Stimulated activated CD4-positive, alpha-beta T cell treated with anti-CD3 and anti-CD28 coated beads, Interleukin-15, amount 100 ng/mL, for 1 hour (primary cell): ENCODE data around the gene EHMT1.
"Not testable (repeated sequence)": the region's sequence is repeated elsewhere in the genome, so short reads cannot be mapped to it uniquely, and the experiment has no call there.

Experiments used
- DNase-seq, 2 donors: peaks; one replicate each; pipeline ENCODE4 v3.0.0-alpha.2; 2020; ENCODE audit warnings: low read depth in 1 of 2, low spot score in 1 of 2

EHMT1 gene

GRCh38 chr9:137800196-137801022 is 181.6 kb downstream of the EHMT1 start:
- DNase-seq, result no peak

GRCh38 chr9:137801023-137801319 is 182.2 kb downstream of the EHMT1 start:
- DNase-seq, result no peak

- DNase-seq, result no peak
These were observed 183.2 kb downstream of the EHMT1 start for GRCh38 chr9:137802021-137802420.

DNA sequence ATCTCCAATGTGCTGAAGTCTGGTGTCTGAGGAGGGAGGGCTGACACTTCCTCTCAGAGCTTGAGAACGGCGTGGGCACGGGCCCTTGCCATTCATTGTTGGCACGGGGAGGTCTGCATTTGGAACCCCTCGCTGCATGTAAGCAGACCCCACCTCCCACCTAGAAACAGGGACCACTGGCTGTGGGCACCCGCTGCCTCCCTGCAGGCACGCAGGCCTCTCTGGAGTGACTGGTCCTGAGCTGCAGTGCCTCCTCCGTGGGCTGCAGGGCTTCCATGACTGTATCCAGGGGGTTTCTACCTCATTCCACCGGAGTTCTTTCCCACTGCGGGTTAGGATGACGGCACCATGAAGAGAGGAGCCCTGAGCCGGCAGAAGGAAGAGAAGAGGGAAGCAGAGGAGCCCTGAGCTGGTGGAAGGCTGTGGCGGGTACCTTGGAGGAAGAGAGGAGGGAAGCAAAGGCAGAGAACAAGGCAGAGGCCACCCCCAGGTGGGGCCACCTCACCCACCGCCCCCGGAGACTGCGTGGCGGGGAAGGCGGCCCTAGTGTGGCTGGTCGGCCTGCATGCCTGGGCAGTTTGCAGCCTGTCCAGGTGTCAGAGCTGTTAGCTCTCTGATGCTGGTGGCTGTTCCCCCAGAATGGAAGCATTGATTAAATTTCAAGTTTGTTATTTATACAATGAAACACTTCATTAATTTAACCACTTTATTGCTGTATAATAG is 183.9 kb downstream of the EHMT1 start:
- no peak for DNase-seq

- no peak for DNase-seq
These were observed 186.3 kb downstream of the EHMT1 start for GRCh38 chr9:137804908-137805630.

DNA sequence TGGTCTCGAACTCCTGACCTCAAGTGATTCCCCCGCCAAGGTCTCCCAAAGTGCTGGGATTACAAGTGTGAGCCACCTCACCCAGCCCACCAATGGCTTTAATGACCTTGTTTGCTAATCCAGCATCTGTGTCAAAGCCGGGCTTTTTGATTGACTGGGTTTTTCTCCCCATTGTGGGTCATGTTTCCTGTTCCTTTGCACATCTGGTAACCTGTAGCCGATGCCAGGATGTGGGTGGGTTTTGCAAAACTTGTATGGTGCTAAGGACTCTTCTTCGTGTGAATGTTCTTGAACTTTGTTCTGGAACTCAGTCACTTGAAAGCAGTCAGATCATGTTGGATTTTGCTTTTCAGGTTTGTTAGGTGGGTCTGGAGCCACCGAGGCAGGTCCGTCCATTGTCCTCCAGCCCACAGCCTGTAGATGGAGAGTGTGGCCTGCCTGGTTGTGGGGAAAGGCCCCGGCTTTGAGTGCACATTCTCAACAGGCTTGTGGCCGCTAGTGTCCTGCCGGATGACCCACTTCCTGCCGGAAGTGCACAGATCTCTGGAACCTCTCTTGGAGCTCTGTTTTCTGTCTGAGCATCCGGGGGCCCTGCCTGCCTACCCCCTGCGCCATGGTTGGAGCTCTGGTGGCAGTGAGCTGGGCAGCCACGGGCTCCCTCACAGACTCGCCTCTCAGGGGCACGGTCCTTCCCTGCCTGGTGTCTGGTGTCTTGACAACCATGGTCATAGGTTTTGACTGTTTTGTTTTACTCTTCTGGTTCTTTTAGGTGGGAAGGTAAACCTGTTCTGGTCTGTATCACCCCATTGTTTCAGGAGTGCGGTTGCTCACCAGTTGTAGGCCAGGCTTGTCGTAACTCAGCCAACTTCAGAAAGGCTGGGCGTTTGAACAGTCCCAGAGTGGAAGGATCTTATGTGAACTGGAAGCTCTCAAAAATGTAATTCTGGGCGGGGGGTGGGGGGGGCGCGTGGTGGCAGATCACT is 189.2 kb downstream of the EHMT1 start:
- DNase-seq, result no peak

- DNase-seq, result no peak
These were observed 190.3 kb downstream of the EHMT1 start for GRCh38 chr9:137809040-137809576.

- not testable (repeated sequence) for DNase-seq
These were observed 191.1 kb downstream of the EHMT1 start for GRCh38 chr9:137809726-137810450.

GRCh38 chr9:137811283-137811870 is 192.6 kb downstream of the EHMT1 start:
- DNase-seq, result no peak

DNA sequence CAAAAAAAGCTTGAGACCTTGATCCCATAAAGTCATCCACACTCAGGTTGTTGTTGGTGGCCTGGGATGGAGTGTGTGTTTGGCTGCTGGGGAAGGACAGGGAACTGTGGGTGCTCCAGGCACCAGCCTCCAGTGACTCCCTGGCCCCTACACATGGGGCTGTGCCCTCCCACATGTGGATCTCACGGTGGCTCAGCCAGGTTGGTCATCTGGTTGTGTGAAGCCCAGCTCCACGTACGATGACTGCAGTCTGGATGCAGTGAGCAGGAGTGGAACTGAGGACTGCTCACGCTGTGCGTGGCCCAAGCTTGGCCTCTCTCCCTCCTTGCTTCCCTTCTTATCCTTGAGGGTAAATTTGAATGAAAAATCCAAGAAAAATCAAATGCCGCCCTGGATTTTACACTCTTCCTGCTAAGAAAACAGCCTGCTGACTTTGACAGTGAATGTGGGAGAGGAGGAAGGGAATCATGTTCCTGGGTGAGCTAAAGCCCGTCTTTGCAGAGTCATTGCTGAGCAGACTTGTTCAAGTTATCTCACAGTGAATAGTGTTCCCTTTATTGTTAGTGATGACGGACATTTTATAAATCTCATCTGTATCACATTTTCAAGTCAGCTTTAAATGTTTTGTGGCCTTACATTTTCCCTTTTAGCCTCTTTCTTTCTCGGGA is 193.7 kb downstream of the EHMT1 start:
- DNase-seq, result no peak

DNA sequence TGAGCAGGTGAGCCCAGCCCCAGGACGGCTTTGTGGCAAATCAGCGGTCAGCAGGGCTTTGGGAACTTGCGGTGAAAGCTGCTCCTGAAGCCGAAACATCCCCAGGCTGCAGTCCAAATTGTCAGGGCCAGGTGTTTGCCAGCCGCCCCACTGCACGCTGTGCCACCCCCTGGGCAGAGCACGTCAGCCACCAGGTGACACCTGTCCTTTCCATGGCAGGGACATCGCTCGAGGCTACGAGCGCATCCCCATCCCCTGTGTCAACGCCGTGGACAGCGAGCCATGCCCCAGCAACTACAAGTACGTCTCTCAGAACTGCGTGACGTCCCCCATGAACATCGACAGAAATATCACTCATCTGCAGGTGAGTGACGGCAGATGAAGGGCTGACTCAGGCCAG is 194.4 kb downstream of the EHMT1 start:
- no peak for DNase-seq

DNA sequence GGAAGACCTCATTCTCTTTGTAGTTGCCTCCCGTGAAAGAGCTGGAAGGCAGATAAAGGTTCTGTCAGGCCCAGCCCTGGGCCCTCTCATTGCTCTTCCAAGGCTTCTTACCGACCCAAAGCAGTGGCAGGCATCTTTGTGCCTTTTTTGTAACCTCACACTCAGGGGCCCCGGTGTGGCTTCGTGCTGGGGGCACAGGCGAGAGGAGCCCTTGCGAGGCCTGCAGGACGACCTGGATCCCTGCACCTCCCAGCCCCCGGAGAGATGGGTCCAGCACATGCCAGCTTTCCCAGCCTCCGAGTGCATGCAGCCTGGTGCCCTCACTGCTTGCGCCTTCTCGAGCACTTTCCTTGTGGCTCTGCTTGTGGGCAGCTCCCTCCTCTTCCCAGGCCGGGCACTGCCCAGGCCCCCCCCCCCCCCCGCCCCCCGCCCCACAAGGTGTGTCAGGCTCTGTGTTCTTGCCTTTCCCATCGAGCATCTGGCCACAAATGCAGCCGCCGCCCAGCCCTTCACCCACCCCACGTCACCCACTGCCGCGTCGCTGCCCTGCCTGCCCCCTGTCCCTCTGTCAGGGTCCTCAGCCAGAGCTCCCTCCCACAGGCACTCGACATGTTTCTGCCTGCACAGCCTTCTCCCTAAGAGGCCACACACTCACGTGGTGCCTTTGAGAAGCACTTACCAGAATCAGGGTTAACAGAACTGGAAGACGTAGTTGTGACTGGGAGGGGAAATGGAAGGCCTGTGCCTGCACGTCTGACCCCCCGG is 195.0 kb downstream of the EHMT1 start:
- no peak for DNase-seq

DNA sequence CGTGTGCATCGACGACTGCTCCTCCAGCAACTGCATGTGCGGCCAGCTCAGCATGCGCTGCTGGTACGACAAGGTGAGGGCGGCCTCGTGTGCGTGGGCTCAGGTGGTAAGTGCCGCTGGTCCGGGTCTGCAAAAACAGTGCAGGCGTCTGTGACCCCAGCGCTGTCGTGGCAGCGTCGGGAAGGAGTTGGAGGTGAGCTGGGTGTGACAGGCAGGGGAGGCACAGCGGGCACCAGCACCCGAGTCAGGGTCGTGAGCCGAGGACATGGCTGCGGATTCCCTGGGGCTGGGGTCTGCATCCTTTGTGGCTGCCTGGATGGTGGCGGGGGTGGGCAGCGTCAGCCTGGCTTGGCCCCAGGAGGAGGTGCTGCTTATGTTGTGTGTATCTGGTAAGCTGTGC is 195.6 kb downstream of the EHMT1 start:
- no peak for DNase-seq

- DNase-seq, result no peak
These were observed 196.0 kb downstream of the EHMT1 start for GRCh38 chr9:137814841-137815240.

- no peak for DNase-seq
These were observed 196.8 kb downstream of the EHMT1 start for GRCh38 chr9:137815256-137816255.

- no peak for DNase-seq
These were observed 197.9 kb downstream of the EHMT1 start for GRCh38 chr9:137816531-137817235.
